ENCODE results near the gene NLGN3. TPM values are rescaled to one million over a fixed set of nuclear protein-coding genes. Genes with fewer than 3 reads are reported as not detected.

The NLGN3 gene
- total and polyA plus RNA-seq, 5 donors: 0.75 to 1.9 (median 1.1) TPM

DNA sequence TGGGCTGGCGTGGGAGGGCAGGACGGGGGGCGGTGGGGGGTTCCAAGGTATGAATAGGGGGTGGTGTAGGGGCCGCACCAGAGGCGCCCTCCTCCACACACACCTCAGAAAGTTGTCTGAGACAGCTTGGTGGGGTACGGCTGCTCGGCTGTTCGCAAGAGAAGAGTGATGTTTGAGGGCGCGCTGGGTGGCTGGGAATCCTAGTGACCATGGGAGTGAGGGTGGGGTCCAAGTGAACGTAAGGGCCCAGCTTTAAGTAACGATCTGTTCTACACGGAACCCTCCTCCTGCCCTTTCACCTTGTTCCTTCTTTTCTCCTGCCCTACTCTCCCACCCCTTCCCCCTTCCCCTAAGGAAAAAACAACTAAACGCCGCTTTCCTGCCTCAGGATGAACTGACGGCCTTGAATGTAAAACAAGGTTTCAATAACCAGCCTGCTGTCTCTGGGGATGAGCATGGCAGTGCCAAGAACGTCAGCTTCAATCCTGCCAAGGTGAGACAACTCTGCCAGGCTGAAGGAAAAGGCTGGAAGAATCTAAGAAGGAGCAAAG is 25.6 kb upstream of the NLGN3 start:
- Histone ChIP-seq H3K27me3 (ENCODE audit: control insufficient read depth, insufficient read depth) (no peaks in the 10 kb centered on the region), H3K9me3 (ENCODE audit: control insufficient read depth, low read length) (no peaks in the 10 kb centered on the region), H3K4me3 (ENCODE audit: low read length) (peak overlapping the region; percentile 95), H3K27ac (ENCODE audit: low read length) (peak overlapping the region; percentile 37), H3K4me1 (ENCODE audit: control insufficient read depth, insufficient read depth, low read length) (no peaks in the 10 kb centered on the region)
- ATAC-seq: peak; percentile 42 to 52
- no peak for DNase-seq
- intact Hi-C loops (cut with DNase I): no loop called here
- WGBS: 1% methylated on average over 16 of the region's 17 CpGs

DNA sequence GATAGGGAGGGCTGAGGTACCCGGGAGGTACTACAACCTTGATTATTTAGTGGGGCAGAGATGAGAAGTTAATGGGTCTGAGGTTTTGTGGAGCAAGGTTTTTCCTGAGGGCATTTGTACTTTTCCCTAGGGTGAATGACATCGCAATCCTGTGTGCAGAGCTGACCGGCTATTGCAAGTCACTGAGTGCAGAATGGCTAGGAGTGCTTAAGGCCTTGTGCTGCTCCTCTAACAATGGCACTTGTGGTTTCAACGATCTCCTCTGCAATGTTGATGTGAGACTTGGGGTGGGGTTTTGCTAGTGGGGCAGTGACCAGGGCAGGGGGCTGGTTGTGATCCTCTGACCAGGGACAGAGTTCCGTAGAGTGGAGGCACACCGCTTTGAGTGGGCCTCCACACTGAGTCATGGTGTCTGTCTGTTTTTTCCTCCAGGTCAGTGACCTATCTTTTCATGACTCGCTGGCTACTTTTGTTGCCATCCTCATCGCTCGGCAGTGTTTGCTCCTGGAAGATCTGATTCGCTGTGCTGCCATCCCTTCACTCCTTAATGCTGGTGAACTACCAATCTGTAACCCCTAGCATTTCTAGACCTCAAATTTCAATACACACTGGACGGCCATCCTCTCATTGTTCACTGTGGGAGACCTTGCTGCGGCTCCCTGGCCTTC is 16.3 kb upstream of the NLGN3 start:
- no peak for ATAC-seq
- Histone ChIP-seq H3K27me3 (ENCODE audit: control insufficient read depth, insufficient read depth) (no peaks in the 10 kb centered on the region), H3K4me1 (ENCODE audit: control insufficient read depth, insufficient read depth, low read length) (no peaks in the 10 kb centered on the region), H3K9me3 (ENCODE audit: control insufficient read depth, low read length) (no peaks in the 10 kb centered on the region), H3K4me3 (ENCODE audit: low read length) (no peak overlapping the region), H3K27ac (ENCODE audit: low read length) (no peak overlapping the region)
- DNase-seq: no peak
- 76% methylated on average over 12 of the region's 12 CpGs for WGBS
- intact Hi-C loops (cut with DNase I): no loop called here

DNA sequence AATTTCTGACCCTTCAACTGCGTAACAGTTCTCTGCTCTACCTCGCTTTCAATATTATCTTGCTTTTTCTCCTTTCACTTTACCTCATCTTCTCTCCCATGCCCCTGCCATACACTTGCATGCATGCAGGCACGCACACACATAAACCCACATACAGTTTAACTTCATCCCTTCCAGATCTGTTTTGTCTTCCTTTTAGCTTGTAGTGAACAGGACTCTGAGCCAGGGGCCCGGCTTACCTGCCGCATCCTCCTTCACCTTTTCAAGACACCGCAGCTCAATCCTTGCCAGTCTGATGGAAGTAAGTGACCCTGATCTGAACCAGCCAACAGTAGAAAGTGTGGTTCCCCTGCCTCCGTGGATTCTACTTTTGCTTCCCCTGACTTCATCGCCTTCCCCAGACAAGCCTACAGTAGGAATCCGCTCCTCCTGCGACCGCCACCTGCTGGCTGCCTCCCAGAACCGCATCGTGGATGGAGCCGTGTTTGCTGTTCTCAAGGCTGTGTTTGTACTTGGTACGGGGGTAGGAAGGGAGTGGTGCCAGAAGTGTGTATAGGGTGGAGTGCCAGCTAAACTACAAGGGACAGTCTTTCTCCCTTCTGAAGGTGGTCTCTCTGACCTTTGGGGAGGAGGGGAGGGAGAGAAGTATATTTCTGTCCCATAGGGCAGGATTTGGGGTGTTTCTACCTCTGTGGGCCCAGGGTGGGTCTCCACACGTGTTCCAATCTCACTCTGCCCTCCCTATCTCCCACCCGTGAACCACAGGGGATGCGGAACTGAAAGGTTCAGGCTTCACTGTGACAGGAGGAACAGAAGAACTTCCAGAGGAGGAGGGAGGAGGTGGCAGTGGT is 15.5 kb upstream of the NLGN3 start:
- H3K4me1 ChIP-seq (ENCODE audit: control insufficient read depth, insufficient read depth, low read length): no peaks in the 10 kb centered on the region
- ATAC-seq: peak; percentile 68 to 80
- no peaks in the 10 kb centered on the region for H3K9me3 ChIP-seq (ENCODE audit: control insufficient read depth, low read length)
- peak; percentile 64 to 85 (median 84) for DNase-seq
- 34% methylated on average over 18 of the region's 18 CpGs for WGBS
- H3K4me3 ChIP-seq (ENCODE audit: low read length): no peak overlapping the region
- H3K27me3 ChIP-seq (ENCODE audit: control insufficient read depth, insufficient read depth): no peaks in the 10 kb centered on the region
- no peak overlapping the region for H3K27ac ChIP-seq (ENCODE audit: low read length)
- intact Hi-C loops (cut with DNase I): no loop called here

DNA sequence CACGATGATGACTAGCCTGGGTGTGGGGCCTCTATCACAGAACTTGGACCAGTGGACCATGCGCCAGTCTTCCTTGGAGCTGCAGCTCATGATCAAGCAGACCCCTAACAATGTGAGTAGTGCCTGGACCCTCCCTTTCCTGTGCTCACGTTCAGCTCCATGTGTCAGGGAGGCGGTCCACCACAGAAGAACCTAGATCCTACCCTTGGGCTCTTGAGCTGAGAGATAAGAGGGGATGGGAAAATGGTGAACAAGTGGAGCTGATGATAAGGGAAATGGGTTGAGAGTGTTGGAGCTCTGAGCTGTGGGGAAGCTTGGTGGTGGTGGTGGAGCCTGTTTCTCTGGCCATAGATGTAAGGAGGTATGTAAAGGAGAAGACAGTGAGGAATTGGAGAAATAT is 13.1 kb upstream of the NLGN3 start:
- WGBS: 78% methylated on average over 4 of the region's 4 CpGs
- ATAC-seq: no peak
- H3K4me1 ChIP-seq (ENCODE audit: control insufficient read depth, insufficient read depth, low read length): no peaks in the 10 kb centered on the region

DNA sequence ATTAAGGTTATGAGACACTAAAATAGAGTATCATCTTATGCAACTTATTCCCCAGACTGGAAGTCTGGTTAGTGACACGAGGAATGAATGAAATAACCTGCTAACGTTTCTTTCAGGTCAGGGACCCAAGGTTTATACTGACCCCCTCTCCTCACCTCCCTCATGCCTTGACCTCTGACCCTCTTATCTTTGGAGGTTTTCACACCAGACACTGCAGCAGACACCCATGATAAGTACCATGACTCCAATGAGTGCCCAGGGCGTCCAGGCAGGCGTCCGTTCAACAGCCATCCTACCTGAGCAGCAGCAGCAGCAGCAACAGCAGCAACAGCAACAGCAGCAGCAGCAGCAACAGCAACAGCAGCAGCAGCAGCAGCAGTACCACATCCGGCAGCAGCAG is 4.2 kb upstream of the NLGN3 start:
- no peaks in the 10 kb centered on the region for H3K9me3 ChIP-seq (ENCODE audit: control insufficient read depth, low read length)
- no peaks in the 10 kb centered on the region for H3K27me3 ChIP-seq (ENCODE audit: control insufficient read depth, insufficient read depth)
- peaks cover 3% of the 10 kb centered on the region for H3K4me1 ChIP-seq (ENCODE audit: control insufficient read depth, insufficient read depth, low read length)
- intact Hi-C loops (cut with DNase I): no loop called here
- 68% methylated on average over 6 of the region's 6 CpGs for WGBS
- H3K4me3 ChIP-seq (ENCODE audit: low read length): no peak overlapping the region
- DNase-seq (no peak), ATAC-seq (no peak)
- H3K27ac ChIP-seq (ENCODE audit: low read length): no peak overlapping the region

More for the DNA sequence above, 13.1 kb upstream of the NLGN3 start:
- no peak overlapping the region for H3K4me3 ChIP-seq (ENCODE audit: low read length)
- H3K27me3 ChIP-seq (ENCODE audit: control insufficient read depth, insufficient read depth): no peaks in the 10 kb centered on the region
- intact Hi-C loops (cut with DNase I): loop anchor here in 1 of 4 donors (10.0 kb wide), 1 partner anchor 243 kb away; no protein-coding TSS in a partner anchor
- H3K9me3 ChIP-seq (ENCODE audit: control insufficient read depth, low read length): no peaks in the 10 kb centered on the region
- DNase-seq: no peak
- H3K27ac ChIP-seq (ENCODE audit: low read length): no peak overlapping the region

DNA sequence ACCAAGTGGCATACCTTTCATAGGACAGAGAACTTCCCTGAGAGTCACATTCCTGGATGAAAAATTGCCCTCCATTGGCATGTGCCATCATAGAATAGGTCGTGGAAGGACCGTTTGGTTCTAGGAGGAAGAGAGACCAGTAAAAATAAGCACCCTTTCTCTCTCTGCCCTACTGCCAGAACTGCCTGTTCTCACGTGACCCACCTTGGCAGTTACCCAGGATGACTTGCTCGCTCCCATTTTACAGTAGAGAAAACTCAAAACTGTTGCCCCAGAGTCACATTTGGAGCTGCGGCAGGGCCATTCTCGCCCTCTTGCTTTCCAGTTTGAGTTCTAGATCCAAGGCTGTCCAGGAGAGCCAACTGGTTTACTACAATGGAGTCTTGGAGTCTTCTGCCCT is 1.1 kb upstream of the NLGN3 start:
- no peaks in the 10 kb centered on the region for H3K9me3 ChIP-seq (ENCODE audit: control insufficient read depth, low read length)
- intact Hi-C loops (cut with DNase I): no loop called here
- no peaks in the 10 kb centered on the region for H3K27me3 ChIP-seq (ENCODE audit: control insufficient read depth, insufficient read depth)
- H3K4me3 ChIP-seq (ENCODE audit: low read length): no peak overlapping the region
- WGBS: 33% methylated on average over 6 of the region's 6 CpGs
- H3K27ac ChIP-seq (ENCODE audit: low read length): no peak overlapping the region
- peak in 1 of 2 donors; percentile 49 for ATAC-seq
- H3K4me1 ChIP-seq (ENCODE audit: control insufficient read depth, insufficient read depth, low read length): peaks cover 3% of the 10 kb centered on the region
- peak in 2 of 3 donors; percentile 56 to 76 for DNase-seq

DNA sequence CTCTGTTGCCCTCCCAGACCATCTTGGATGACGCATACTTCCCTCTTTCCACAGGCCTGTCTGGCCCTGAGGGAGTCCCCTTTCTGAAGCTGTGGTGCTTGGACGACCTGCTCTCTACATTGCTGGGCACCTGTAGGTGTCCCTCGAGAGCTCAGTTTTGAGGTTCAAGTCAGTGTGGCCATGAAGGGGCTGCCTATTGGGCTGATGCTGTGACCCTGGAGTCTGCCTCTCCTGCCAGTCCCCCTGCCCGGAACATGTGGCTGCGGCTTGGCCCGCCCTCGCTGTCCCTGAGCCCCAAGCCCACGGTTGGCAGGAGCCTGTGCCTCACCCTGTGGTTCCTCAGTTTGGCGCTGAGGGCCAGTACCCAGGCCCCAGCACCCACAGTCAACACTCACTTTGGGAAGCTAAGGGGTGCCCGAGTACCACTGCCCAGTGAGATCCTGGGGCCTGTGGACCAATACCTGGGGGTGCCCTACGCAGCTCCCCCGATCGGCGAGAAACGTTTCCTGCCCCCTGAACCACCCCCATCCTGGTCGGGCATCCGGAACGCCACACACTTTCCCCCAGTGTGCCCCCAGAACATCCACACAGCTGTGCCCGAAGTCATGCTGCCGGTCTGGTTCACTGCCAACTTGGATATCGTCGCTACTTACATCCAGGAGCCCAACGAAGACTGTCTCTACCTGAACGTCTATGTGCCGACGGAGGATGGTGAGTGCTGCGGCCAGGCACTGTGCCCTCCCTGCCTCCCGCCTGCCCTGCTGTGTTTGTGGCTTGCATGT is 3.0 kb downstream of the NLGN3 start:
- intact Hi-C loops (cut with DNase I): no loop called here
- DNase-seq: no peak

DNA sequence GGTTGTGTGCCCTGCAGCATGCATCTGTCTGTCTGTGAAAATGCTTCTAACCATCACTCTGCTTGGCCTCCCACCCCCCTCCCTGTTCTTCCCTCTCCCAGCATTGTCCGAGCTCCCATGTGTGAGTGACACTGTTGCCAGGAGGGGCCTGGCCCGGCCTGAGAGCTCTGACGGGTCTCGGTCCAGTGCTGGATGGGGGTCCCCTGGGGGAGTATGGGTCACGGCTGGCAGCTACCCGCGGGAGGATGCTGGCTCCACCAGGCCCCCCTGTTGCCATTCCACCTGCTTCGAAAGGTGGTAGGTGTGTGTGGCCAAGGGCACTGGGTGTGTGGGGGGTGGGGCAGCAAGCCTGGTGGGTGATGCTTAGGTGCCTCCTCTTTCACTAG is 3.6 kb downstream of the NLGN3 start:
- intact Hi-C loops (cut with DNase I): no loop called here
- Histone ChIP-seq H3K27ac (ENCODE audit: low read length) (no peak overlapping the region), H3K4me3 (ENCODE audit: low read length) (no peak overlapping the region), H3K9me3 (ENCODE audit: control insufficient read depth, low read length) (no peaks in the 10 kb centered on the region), H3K27me3 (ENCODE audit: control insufficient read depth, insufficient read depth) (no peaks in the 10 kb centered on the region), H3K4me1 (ENCODE audit: control insufficient read depth, insufficient read depth, low read length) (peaks cover 3% of the 10 kb centered on the region)
- WGBS: 68% methylated on average over 8 of the region's 8 CpGs
- no peak for DNase-seq
- ATAC-seq: no peak

More for the DNA sequence above, 3.0 kb downstream of the NLGN3 start:
- no peak for ATAC-seq
- Histone ChIP-seq H3K27me3 (ENCODE audit: control insufficient read depth, insufficient read depth) (no peaks in the 10 kb centered on the region), H3K4me3 (ENCODE audit: low read length) (no peak overlapping the region), H3K27ac (ENCODE audit: low read length) (no peak overlapping the region), H3K4me1 (ENCODE audit: control insufficient read depth, insufficient read depth, low read length) (peaks cover 3% of the 10 kb centered on the region), H3K9me3 (ENCODE audit: control insufficient read depth, low read length) (no peaks in the 10 kb centered on the region)
- 80% methylated on average over 28 of the region's 28 CpGs for WGBS

DNA sequence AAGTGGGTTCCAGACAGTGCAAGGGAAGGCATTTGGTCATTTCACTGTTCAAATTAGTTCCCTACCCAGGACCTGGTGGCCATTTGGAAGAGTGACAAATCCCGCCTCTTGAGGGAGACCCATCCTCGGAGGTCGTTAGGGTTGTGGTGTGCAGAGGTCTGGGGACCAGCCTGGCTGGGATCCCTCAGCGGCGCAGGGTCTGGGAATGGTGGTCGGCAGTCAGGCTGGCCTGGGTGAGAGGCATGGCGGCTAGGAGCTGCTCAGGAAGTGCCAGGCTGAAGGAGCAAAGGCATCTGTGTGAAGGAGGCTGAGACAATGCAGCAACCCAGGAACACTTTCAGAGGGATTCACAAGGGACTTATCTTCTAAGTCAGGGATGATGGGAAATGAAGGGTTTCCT is 6.7 kb downstream of the NLGN3 start:
- no peaks in the 10 kb centered on the region for H3K4me1 ChIP-seq (ENCODE audit: control insufficient read depth, insufficient read depth, low read length)
- no peak for DNase-seq
- H3K4me3 ChIP-seq (ENCODE audit: low read length): no peak overlapping the region
- H3K27ac ChIP-seq (ENCODE audit: low read length): no peak overlapping the region
- ATAC-seq: no peak
- H3K9me3 ChIP-seq (ENCODE audit: control insufficient read depth, low read length): no peaks in the 10 kb centered on the region
- intact Hi-C loops (cut with DNase I): no loop called here
- no peaks in the 10 kb centered on the region for H3K27me3 ChIP-seq (ENCODE audit: control insufficient read depth, insufficient read depth)
- WGBS: 70% methylated on average over 7 of the region's 7 CpGs

DNA sequence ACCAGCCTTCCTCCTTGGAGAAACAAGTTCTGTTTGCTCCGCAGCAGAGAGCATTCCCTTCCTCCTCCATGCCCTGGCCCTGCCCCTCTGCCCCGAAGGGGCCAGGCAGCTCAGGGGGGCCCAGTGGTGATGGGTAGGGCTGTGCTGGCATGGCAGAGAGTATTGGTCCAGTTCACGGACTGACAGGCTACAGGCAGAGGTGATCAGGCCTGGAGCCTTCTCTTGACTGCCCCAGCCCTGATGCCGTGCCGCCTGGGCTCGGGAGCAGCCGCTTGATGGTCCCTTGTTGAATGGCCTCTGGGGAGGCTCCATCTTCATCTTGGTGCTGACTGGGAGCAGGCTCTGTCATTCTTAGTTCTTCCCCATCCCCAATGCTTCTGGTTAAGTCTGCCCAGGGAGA is 9.6 kb downstream of the NLGN3 start:
- DNase-seq: no peak
- H3K9me3 ChIP-seq (ENCODE audit: control insufficient read depth, low read length): no peaks in the 10 kb centered on the region
- 97% methylated on average over 7 of the region's 7 CpGs for WGBS
- intact Hi-C loops (cut with DNase I): no loop called here
- no peak overlapping the region for H3K27ac ChIP-seq (ENCODE audit: low read length)
- no peaks in the 10 kb centered on the region for H3K27me3 ChIP-seq (ENCODE audit: control insufficient read depth, insufficient read depth)
- ATAC-seq: no peak
- no peak overlapping the region for H3K4me3 ChIP-seq (ENCODE audit: low read length)
- H3K4me1 ChIP-seq (ENCODE audit: control insufficient read depth, insufficient read depth, low read length): no peaks in the 10 kb centered on the region
